Measurements from ENCODE around the gene CARD9. TPM values are rescaled to one million over a fixed set of nuclear protein-coding genes. Genes with fewer than 3 reads are reported as not detected.

Gene CARD9
- total and polyA plus RNA-seq, 10 donors: 5.7 to 25.5 (median 18.2) TPM

DNA sequence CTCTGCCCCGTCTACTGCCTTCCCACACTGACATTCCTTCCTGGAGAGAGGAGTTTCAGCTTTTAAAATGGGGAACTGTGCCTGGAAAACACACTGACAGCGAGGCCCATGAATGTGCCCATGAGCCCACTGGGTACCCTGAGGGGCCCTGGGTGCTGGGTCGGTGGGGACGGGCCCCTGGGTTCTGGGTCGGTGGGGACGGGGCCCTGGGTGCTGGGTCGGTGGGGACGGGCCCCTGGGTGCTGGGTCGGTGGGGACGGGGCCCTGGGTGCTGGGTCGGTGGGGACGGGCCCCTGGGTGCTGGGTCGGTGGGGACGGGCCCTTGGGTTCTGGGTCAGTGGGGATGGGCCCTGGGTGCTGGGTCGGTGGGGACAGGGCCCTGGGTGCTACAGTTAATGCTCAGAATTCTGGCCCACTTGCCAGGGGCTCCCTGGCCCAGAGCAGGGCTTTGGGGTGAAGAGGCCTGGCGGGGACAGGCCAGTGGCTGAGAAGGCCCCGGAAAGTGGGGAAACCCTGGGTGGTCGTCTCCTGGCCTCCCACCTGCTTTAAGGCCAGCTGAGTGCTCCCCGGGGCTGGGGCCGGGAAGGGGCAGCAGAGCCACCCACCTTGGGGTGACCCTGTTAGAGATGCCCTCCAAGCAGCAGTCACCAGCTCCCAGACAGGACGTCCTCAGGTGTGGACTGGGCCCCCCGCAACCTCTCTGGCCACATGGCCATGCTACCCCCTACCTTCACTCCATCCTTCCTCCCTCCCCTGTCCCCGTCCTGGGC is 43.6 kb downstream of the CARD9 start:
- Histone ChIP-seq H3K4me1 (peaks cover 13 to 50% (median 32%) of the 10 kb centered on the region in 6 donors), H3K4me3 (peak overlapping the region in 2 of 8 donors; percentile 47 to 75), H3K27me3 (replicated peaks in 1 of 7) (peaks cover 0 to 47% (median 12%) of the 10 kb centered on the region in 7 donors), H3K36me3 (no peaks in the 10 kb centered on the region), H3K27ac (no peak overlapping the region), H3K9me3 (no peaks in the 10 kb centered on the region)
- DNase-seq: no peak
- TF ChIP-seq POLR2A (IDR thresholded peaks at IDR 0.05) (no peak), POLR2AphosphoS5 (IDR thresholded peaks at IDR 0.05) (no peak)
- TF ChIP-seq, protein P1, sequence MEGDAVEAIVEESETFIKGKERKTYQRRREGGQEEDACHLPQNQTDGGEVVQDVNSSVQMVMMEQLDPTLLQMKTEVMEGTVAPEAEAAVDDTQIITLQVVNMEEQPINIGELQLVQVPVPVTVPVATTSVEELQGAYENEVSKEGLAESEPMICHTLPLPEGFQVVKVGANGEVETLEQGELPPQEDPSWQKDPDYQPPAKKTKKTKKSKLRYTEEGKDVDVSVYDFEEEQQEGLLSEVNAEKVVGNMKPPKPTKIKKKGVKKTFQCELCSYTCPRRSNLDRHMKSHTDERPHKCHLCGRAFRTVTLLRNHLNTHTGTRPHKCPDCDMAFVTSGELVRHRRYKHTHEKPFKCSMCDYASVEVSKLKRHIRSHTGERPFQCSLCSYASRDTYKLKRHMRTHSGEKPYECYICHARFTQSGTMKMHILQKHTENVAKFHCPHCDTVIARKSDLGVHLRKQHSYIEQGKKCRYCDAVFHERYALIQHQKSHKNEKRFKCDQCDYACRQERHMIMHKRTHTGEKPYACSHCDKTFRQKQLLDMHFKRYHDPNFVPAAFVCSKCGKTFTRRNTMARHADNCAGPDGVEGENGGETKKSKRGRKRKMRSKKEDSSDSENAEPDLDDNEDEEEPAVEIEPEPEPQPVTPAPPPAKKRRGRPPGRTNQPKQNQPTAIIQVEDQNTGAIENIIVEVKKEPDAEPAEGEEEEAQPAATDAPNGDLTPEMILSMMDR (IDR thresholded peaks at IDR 0.05 in 8 of 11, conservative IDR thresholded peaks at IDR 0.05 in 3 of 11): no peak
- intact Hi-C loops (cut with DNase I; ENCODE audit: low total_unique reads): no loop called here
- 84 to 89% (median 87%) methylated on average over 17 to 23 of the region's 23 CpGs for WGBS, 5 donors

DNA sequence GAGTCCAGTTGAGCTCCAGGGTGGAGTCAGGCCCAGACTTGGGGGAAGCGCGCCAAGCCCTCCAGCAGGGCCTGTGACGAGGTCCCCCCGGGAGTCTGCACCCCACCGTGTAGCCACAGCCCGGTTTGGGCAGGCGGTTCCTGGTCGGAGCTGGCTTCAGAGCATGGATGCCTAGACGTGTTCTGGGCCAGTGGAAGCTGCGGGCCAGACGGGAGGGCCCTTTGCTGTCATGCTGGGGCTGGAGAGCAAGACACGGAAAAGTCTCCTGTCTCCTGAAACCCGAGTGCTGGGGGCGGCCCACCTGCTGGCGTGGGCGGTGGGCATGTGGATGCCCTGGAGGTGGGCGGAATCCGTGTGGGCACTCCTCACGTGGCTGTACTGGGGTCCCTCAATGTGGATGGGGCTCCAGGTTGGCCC is 44.2 kb downstream of the CARD9 start:
- Histone ChIP-seq H3K36me3 (no peaks in the 10 kb centered on the region), H3K4me3 (peak overlapping the region in 4 of 8 donors; percentile 43 to 75 (median 50)), H3K9me3 (no peaks in the 10 kb centered on the region), H3K27ac (peak overlapping the region in 3 of 8 donors; percentile 78 to 81 (median 79)), H3K4me1 (peaks cover 13 to 50% (median 32%) of the 10 kb centered on the region in 6 donors), H3K27me3 (replicated peaks in 1 of 7) (peaks cover 0 to 52% (median 12%) of the 10 kb centered on the region in 7 donors)
- intact Hi-C loops (cut with DNase I; ENCODE audit: low total_unique reads): no loop called here
- DNase-seq: no peak
- 40 to 85% (median 77%) methylated on average over 1 to 19 of the region's 19 CpGs for WGBS, 5 donors
- TF ChIP-seq, protein P1 (IDR thresholded peaks at IDR 0.05 in 8 of 11, conservative IDR thresholded peaks at IDR 0.05 in 3 of 11): no peak
- TF ChIP-seq POLR2A (IDR thresholded peaks at IDR 0.05): no peak
- TF ChIP-seq POLR2AphosphoS5 (IDR thresholded peaks at IDR 0.05): no peak

DNA sequence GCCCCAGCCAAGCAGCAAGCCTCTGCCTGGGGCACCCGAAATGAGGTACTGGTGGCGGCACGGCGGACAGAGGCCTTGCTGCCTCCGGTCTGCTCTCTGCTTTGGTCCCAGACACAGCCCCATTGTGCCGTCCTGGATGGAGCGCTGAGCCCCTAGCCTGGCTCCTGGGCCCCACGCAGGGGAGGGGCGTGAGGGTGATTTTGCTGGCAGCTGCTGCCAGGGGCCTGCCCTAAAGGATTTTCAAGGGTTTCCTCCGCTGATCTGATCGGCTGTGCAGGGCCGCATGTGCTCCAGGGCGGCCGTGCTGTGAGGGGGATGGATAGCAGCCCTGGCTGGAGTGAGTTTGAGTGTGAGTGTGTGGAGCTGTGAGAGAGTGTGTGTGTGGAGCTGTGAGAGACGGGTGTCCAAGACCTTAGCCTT is 44.8 kb downstream of the CARD9 start:
- intact Hi-C loops (cut with DNase I; ENCODE audit: low total_unique reads): no loop called here
- 19 to 30% (median 23%) methylated on average over 8 to 15 of the region's 15 CpGs; no CpG with 5 or more reads in 1 of the 5 donors for whole genome bisulfite sequencing, 5 donors
- Histone ChIP-seq H3K9me3 (no peaks in the 10 kb centered on the region), H3K27me3 (replicated peaks in 1 of 7) (peaks cover 0 to 52% (median 12%) of the 10 kb centered on the region in 7 donors), H3K27ac (peak overlapping the region in 6 of 8 donors; percentile 53 to 81 (median 78)), H3K36me3 (no peaks in the 10 kb centered on the region), H3K4me3 (peak overlapping the region in 7 of 8 donors; percentile 31 to 75 (median 47)), H3K4me1 (peaks cover 13 to 50% (median 32%) of the 10 kb centered on the region in 6 donors)
- TF ChIP-seq POLR2AphosphoS5 (IDR thresholded peaks at IDR 0.05) (peak in 1 of 3 donors; percentile 16), POLR2A (IDR thresholded peaks at IDR 0.05) (no peak)
- DNase-seq: no peak

DNA sequence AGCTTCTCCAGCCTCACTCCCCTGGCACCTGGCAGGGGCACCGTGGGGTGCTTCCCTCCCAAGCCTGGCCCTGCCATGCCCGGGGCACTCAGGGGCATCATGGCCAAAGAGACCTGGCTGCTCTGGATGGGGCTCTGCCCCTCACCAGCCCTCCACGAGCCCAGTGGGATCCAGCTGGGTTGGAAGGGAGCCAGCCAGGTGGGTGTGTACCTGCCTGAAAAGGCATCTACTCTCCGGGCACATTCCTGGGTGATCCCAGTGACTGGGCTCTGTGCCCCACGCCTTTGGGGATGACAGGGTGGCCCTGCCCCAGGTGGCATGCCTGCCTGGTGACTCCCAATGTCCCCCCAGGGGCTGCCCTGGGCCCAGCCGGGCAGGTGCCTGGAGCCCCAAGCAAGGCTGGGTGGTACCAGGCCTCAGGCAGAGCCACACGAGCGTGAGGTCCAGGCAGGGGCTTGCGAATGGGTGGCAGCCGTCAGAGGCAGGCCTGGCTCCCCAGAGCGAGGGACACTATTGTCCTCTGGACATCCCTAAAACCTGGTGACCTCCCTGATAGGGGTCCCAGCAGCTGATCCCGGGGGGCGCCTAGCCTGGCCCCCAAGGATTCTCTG is 45.4 kb downstream of the CARD9 start:
- no peaks in the 10 kb centered on the region for H3K36me3 ChIP-seq
- no peak for DNase-seq
- H3K27ac ChIP-seq: peak overlapping the region in 7 of 8 donors; percentile 36 to 81 (median 77)
- peaks cover 0 to 52% (median 12%) of the 10 kb centered on the region in 7 donors for H3K27me3 ChIP-seq (replicated peaks in 1 of 7)
- 11 to 40% (median 18%) methylated on average over 1 to 13 of the region's 13 CpGs for WGBS, 5 donors
- H3K4me1 ChIP-seq: peaks cover 13 to 50% (median 32%) of the 10 kb centered on the region in 6 donors
- TF ChIP-seq POLR2AphosphoS5 (IDR thresholded peaks at IDR 0.05): no peak
- TF ChIP-seq, protein P1 (IDR thresholded peaks at IDR 0.05 in 8 of 11, conservative IDR thresholded peaks at IDR 0.05 in 3 of 11): no peak
- no peak for TF ChIP-seq POLR2A (IDR thresholded peaks at IDR 0.05)
- peak overlapping the region; percentile 22 to 75 (median 46) for H3K4me3 ChIP-seq
- H3K9me3 ChIP-seq: no peaks in the 10 kb centered on the region
- intact Hi-C loops (cut with DNase I; ENCODE audit: low total_unique reads): no loop called here
